Measurements from ENCODE around the gene TMEM183A.

GRCh38 chr1:203040513-203041275 lies 33.5 kb downstream of the TMEM183A start:
- TF ChIP-seq, protein P1, sequence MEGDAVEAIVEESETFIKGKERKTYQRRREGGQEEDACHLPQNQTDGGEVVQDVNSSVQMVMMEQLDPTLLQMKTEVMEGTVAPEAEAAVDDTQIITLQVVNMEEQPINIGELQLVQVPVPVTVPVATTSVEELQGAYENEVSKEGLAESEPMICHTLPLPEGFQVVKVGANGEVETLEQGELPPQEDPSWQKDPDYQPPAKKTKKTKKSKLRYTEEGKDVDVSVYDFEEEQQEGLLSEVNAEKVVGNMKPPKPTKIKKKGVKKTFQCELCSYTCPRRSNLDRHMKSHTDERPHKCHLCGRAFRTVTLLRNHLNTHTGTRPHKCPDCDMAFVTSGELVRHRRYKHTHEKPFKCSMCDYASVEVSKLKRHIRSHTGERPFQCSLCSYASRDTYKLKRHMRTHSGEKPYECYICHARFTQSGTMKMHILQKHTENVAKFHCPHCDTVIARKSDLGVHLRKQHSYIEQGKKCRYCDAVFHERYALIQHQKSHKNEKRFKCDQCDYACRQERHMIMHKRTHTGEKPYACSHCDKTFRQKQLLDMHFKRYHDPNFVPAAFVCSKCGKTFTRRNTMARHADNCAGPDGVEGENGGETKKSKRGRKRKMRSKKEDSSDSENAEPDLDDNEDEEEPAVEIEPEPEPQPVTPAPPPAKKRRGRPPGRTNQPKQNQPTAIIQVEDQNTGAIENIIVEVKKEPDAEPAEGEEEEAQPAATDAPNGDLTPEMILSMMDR (IDR thresholded peaks at IDR 0.05): no peak
- no peak for TF ChIP-seq EZH2 (IDR thresholded peaks at IDR 0.05; ENCODE audit: borderline replicate concordance, insufficient read depth, low read depth, low read length, poor library complexity, severe bottlenecking)
